ENCODE results near the gene SPRR2G. TPM values are rescaled to one million over a fixed set of nuclear protein-coding genes. Genes with fewer than 3 reads are reported as not detected.
A peak's percentile ranks its signal among the peaks of the same experiment; 100 is the strongest.
"Not testable (repeated sequence)": the region's sequence is repeated elsewhere in the genome, so short reads cannot be mapped to it uniquely, and the experiment has no call there.

The SPRR2G gene
- total RNA-seq, result not detected in 2 replicates
- polyA plus RNA-seq (2012), result 0.47 TPM

DNA sequence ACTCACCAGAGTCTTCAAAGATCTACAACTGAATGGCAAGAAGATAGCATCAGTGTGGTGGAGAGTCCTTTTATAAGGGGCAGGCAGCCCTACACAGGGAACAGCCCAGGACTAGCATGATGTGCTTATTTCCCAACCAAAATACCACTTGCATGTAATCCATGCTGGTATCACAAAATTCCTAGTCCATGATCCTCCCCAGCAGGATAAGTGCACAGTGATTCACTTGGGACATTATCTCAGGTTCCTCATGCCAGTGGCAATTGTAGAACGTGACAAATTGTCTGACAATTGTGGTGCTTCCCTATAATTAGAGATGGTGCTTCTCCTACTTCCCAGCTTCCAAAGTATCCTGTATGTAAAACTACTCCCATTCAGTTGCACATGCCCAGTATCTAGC is at the start of gene SPRR2G:
Gene SPRR2G (minus strand): TSS at position 45 of the 400 bp plus-strand sequence. CDS start 780 bp downstream, outside the sequence.
- no peak for DNase-seq (ENCODE audit: low read depth)

DNA sequence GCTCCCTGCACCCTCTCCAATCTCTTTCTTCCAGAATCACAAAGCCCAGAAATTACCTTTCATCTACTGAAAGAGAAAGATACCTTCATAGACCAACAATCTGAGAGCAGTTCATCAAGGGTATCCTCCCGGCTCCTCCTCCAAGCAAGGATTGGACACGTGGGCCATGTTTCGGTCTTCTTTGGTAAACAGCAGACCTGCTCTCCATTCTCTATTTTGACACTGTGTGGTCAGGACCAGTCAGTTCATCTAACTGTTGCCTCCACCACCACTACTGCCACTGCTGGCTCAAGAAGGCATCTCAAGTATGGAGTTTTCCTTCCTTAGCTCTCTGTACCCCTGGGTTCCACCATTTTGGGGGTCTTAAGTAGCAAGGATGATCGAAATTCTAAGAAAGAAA is 44.5 kb upstream of the SPRR2G start:
- DNase-seq (ENCODE audit: low read depth), result no peak

DNA sequence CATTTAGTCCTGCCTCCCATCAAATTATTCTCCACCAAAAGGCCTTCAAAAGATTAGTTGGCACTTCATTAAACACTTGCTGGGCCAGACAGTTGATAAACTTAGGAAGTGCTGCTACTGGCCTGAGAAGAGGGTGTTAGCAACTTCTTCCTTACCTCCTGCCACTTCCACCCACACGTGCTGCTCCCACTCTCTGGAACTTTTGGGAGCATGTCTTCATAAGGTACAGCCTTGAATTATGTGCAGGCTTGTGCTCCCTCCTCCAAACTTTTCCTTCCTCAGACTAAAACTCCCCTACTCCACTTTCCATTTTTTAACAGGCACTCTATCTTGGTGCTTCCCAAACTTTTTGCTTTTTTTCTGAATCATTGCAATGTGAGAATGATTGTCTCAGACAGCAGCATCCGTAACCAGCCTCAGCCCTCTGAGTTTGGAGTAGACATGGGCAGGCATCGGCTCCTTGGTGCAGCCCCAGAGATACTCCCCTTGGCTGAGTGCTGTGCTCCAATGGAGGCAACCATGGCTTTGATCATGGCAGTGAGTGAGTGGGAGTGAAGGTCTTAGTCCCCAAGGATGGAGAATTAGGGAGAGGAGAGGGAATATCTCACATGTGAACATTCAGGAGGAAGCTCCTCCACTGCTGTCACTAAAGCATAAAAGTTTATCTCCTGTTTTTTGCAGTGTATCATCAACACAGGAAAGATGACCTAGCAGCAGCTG is 43.8 kb upstream of the SPRR2G start:
- DNase-seq (ENCODE audit: low read depth), result no peak

DNA sequence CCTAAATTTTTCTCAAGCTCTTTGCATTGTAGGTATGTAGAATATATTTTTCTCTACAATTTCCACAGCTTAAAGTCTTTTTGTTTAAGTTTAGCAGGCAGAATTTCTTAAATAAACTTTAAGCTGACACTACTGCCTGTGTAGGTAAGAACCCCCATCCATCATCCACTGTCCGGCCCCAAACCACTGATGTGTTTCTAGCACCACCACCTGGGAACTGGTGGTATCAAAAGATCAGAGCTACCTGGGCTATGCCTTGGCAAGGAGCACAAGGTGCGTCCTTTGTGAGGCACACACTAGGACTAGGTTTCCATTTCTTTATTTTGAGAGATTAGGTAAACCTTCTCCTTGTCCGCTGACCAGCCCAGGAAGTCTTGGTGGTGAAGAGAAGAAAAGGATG is 42.0 kb upstream of the SPRR2G start:
- DNase-seq (ENCODE audit: low read depth), result no peak

DNA sequence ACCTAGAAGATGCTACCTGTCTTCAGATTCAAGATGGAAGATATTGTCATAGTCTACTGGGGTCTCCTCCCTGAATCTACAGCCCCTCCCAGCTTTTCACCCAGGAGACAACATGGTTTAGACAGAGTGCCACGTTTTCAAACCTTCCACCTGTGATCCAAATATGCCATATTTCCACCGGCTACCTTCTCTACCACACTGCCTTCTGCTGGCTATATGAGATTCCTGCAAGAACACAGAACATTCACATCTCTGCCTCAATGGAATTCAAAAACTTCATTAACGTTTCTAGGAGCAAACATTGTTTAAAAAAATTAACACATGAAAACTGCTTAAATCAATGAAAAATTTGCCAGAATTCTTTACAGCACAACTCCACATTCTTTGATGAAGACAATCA is 39.7 kb upstream of the SPRR2G start:
- DNase-seq (ENCODE audit: low read depth), result no peak

DNA sequence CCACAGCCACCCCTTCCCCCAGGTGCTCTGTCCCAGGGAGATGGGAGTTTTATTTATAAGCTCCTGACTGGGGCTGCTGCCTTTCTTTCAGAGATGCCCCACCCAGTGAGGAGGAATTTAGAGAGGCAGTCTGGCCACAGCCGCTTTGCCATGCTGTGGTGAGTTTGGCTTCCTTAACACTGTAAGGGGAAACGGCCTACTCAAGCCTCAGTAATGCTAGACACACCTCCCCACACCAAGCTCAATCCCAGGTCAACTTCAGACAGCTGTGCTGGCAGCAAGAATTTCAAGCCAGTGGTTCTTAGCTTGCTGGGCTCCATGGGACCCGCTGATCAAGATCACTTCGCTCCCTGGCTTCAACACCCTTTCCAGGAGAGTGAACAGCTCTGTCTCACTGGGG is 37.6 kb upstream of the SPRR2G start:
- DNase-seq (ENCODE audit: low read depth), result peak; percentile 32

DNA sequence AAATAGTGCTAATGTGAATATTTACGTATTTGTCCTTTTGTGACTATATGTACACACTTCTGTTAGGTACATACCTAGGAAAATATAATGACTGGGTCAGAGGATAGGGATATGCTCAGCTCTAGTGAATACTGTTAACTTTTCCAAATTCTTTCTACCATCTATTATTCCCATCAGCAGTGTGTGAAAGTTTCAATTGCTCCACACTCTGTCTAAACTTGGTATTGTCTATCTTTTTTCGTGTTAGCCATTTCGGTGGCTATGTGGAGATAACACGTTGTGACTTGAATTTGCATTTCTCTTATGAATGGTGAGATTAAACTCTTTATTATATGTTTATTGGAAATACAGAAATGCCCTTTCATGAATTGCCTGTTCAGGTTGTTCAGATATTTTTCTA is 29.9 kb upstream of the SPRR2G start:
- DNase-seq (ENCODE audit: low read depth), result no peak

DNA sequence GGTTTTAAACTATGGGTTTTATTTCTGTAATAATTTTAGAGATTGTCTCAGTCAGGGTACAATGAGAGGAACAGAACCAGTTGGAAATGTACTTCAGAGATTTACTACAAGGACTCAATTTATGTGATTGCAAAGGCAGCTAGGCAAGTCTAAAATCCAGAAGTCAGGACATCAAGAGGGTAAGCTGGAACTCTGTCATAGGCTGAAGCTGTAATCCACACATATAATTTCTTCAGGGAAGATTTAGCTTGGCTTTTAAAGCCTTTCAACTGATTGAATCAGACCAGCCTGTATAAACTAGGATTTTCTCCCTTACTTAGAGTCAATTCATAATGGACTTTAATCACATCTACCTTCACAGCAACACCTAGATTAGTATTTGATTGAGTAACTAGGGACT is 28.2 kb upstream of the SPRR2G start:
- DNase-seq (ENCODE audit: low read depth), result no peak

DNA sequence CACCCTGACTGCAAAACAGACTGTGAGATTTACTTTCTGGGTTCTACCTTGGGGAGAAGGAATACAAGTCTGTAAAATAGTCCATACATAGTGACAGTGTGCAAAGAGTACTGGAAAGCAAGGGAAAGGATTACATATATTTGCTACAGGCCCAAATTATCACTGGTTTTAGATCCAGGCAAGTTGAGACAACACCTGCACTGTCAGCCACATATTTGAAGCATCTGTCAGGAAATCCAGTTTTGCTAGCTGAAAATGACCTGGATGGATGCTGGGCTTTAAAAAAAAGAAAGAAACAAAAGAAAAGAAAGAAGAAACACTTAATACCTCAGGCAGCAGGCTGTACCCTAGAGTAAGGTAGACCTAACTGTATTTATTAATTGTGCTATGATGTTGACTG is 23.9 kb upstream of the SPRR2G start:
- DNase-seq (ENCODE audit: low read depth), result no peak

DNA sequence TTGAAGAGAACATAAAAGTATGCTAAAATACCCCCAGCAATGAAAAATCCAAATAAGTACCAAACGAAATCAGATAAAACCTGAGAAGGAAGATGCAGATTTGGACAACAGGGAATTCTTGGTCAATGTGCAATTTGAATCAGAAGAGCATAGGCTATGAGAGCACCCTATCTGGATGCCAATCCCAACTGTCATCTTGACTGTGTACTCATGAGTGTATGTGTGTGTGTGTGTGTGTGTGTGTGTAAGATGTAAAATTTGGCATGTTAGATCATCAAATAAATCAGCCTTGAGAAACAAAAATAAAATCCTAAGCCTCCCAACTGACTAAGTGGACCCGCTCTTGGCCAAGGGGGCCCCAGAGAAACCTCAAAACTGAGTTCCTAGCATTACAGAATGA is 18.0 kb upstream of the SPRR2G start:
- no peak for DNase-seq (ENCODE audit: low read depth)

DNA sequence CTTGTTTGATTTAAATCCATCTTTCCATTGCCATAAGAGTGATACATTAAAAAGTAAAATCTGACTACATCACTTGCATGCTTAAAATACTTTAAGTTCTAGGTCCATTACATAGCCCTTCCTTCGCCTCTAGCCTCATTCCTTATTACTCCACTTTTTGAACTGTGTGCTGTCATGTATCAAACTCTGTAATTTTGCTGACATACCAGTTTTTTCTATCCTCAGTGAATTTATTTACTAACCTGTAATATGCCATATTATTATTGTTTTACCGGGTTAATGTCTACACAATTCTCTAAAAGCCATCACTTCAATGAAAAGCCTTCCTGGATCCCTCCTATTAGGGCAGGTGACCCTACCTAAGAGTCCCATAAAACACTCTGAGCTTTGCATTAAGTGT is 4.9 kb upstream of the SPRR2G start:
- no peak for DNase-seq (ENCODE audit: low read depth)

DNA sequence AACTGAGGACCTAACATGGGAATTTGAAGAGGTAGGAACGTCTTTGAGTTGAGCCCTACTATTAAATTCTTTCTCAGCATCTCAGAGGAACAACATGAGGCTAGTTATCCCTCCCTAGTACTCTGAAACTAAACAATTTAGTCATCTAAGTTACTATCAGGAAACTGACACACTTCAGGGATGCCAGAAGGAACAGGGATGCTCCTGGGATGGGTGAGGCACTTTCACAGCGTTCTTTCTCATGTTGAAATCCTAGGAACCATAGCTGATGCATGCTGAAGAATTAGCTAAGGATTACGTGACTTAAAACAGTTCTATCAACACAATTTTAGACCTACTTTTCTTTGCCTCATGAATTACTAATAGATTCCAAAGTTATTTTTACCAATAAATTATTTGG is 1.8 kb upstream of the SPRR2G start:
- DNase-seq (ENCODE audit: low read depth), result no peak

DNA sequence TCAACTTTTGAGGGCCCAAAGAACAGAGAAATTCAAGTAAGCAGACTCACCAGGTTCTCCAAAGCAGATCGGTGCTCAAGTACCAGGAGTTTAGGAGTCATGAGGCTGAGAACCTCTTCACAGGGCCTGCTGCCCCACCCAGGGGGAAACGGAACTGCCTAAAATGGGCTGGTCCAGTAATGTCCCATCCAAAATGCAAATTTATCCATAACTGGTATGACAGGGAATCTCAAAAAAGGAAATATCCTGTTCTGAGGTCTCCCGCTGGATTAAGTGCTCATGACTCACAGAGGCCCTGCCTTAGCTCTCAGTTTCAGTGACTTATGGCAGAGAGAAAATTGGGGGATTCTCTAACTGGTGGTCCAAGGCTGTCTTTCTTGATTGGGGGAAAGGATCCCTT is 9.3 kb downstream of the SPRR2G start:
- DNase-seq (ENCODE audit: low read depth), result no peak

DNA sequence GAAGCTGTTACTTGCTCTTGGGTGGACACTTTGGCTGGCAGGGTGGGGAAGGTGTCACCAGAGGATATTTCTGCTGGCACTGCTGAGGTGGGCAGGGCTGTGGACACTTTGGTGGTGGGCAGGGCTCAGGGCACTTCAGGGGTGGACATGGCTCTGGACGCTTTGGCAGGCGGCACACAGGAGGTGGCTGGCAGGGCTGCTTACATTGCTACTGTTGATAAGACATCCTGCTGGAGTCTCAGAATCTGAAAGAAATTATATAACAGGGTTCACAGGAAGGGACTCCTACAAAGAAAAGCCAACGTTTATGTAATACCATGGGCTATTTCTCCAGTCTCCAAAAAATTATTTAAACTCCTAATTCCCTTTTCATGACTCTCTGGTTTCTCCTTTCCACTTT is 10.2 kb downstream of the SPRR2G start:
- no peak for DNase-seq (ENCODE audit: low read depth)

DNA sequence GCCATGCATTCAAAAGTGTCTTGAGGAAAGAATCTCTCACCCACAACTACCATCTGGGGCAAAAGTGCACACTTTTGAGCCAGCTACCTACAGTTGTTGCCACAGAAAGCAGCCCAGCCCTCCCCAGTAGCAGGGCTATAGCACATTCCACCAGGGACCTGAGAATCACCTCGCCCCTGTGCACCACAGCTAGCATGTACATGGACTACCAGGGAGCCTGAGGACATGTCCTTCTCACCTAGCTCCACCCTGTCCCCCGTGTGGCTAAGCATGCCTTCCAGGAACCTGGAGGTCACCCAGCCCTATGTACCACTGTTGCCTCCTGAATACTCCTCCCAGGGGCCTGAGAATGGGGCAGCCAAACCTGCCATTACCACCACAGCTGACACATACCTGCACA is 16.9 kb downstream of the SPRR2G start:
- no peak for DNase-seq (ENCODE audit: low read depth)

DNA sequence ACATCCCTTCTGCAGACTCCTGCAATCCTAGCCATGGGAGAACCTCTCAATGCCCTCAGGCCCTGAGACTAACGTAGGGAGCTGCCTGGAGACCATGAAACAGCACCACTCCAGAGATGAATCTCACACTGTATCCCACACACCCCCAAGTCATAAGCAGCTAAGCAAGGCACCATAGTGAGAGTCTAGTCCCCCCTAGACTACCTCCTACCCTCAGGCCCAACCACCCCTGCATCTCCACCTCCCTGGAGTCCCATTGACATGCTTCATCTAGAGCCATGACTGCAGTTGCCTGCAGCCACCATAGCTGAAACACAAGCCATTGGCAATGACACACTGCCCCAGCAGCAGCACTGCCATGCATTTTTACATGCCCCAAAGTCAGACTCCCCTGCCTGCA is 17.4 kb downstream of the SPRR2G start:
- no peak for DNase-seq (ENCODE audit: low read depth)

DNA sequence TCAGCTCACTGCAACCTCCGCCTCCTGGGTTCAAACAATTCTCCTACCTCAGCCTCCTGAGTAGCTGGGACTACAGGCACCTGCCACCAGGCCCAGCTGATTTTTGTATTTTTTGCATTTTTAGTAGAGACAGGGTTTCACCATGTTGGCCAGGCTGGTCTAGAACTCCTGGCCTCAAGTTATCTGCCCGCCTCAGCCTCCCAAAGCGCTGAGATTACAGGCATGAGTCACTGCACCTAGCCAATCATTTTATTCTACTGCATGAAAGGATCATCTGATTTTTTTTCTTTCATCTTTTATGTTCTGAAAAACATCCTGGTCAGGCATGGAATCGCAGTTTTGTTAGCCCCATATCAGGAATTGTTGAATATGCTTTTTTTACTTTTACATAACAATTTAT is 22.0 kb downstream of the SPRR2G start:
- not testable (repeated sequence) for DNase-seq (ENCODE audit: low read depth)

DNA sequence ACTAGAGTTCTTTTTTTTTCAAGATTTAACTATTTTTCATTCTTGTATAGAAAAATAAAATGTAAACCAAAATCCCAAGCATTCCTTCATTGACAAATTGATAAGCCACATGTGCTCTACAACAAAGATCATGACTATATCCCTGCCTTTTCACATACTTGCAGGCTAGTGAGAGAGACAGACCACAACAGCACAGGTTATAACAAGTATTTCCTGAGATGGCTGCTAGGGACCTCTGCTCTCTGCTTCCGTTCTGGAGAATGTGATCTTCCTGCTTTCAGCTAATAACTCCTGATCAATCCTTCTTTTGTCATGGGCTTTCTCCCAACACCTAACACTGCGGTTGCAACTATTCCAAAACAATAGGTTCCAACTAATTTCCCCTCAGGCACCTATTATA is 23.4 kb downstream of the SPRR2G start:
- no peak for DNase-seq (ENCODE audit: low read depth)

DNA sequence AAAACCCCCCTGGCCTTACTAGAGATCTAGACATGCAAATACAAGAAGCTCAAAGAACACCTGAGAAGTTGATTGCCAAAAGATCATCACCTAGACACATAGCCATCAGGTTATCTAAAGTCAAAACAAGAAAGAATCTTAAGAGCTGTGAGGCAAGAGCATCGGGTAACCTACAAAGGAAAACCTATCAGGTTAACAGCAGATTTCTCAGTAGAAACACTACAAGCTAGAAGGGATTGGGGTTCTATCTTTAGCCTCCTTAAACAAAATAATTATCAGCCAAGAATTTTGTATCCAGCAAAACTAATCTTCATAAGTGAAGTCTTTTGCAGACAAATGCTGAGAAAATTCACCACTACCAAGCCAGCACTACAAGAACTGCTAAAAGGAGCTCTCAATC is 25.2 kb downstream of the SPRR2G start:
- DNase-seq (ENCODE audit: low read depth), result no peak

DNA sequence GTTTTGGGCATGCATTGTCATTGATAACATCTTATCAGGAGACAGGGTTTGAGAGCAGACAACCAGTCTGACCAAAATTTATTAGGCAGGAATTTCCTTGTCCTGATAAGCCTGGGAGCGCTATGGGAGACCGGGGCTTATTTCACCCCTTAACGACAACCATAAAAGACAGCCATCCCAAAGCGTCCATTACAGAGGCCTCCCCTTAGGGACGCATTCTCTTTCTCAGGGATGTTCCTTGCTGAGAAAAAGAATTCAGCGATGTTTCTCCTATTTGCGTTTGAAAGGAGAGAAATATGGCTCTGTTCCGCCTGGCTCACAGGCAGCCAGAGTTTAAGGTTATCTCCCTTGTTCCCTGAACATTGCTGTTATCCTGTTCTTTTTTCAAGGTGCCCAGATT is 26.9 kb downstream of the SPRR2G start:
- not testable (repeated sequence) for DNase-seq (ENCODE audit: low read depth)

DNA sequence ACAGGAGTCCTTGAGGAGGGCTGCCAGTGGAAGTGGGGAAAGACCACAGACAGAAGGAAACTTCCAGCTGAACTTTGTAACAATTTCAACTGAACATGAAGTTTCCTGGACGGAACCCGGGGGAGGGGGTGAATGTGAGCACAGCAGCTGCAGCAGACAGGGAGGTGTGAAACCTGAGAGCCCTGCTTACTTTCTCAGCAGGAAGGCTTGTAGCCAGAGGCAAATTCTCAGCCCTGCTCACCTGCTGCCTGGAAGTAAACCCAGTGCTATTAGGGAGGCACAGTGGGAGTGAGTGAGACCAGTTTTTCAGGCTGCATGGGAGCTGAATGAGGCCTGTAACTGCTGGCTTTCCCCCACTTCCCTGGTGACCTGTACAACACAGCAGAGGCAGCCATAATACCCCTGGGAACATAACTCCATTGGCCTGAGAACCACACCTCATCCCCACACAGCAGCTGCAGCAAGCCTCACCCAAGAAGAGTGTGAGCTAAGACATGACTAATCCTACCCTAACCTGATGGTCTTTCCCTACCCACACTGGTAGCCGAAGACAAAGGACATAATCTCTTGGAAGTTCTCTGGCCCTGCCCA is 27.8 kb downstream of the SPRR2G start:
- DNase-seq (ENCODE audit: low read depth), result peak; percentile 43

DNA sequence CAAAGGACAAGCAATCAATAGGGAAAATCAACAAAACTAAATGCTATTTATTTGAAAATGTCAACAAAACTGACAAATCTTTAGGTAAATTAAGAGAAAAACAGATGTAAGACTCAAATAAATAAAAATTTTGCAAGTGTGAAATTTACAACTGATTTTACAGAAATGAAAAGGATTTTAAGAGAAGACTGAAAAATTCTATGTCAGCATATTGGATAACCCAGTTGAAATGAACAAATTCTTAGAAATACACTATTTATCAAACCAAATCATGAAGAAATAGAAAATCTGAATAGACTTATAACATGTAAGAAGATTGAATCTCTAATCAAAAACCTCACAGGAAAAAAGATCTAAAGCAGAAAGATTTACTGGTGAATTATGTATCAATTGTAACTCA is 29.7 kb downstream of the SPRR2G start:
- no peak for DNase-seq (ENCODE audit: low read depth)

DNA sequence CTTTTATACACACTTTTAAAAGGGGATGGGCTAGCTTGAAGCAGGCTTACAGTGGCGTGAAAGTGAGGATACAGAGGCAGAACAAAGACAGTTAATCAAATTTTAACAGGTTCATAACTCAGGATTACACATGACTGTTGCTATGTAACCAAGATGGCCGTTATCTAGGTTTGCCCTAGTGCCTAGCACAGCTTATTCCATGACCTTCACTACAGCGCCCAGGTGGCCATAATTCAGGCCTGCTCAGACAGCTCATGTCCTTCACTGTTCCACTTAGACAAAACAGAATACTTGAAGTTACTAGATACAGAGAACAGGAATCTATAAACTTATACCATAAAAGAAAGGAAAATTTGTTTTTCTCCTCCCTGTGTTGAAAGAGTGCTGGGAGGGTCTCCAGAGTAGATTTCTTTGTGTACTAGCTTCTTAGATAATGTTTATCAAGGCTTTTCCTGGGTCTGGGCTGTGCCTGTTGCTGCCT is 31.2 kb downstream of the SPRR2G start:
- DNase-seq (ENCODE audit: low read depth), result no peak

All from myocyte (in vitro differentiated cells).